ENCODE results near the gene IPO8.

Gene IPO8

DNA sequence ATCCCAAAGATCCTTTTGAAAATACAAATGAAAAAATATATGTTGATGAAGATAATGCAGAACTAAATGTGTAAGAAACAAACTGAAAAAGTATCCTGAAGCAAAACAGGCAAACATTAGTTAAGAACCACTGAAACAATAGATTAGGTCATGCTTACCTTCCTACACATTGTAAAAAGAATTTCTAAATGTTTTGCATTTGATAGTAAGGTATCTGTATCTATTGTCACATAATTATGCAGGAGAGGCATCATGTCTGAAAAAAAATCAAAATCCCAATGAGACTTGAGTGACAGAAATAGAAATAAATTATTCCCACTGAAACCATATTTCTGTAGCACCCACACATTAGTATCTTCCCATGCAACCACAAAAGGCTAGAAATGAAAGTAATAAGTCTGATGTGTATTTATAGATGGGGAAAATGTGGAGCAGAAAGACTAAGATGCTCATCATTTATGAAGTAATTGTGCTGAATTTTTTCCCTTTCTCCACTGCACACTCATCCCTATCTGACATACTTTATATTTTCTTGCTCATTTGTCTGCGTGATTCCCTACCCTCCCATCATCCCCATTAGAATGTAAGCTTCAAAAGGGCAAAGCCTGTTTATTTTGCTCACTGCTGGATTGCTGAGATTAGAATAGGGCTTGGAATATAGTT is 43.5 kb downstream of the IPO8 start:
- TF ChIP-seq EGR1 (IDR thresholded peaks at IDR 0.05) (no peak), YY1 (IDR thresholded peaks at IDR 0.05; ENCODE audit: low read depth) (no peak), CEBPB (IDR thresholded peaks at IDR 0.05) (no peak), TEAD4 (IDR thresholded peaks at IDR 0.05) (no peak), FOXM1 (IDR thresholded peaks at IDR 0.05; ENCODE audit: borderline replicate concordance, low read depth) (no peak), ZBTB7A (IDR thresholded peaks at IDR 0.05; ENCODE audit: low read depth) (no peak), CREB1 (IDR thresholded peaks at IDR 0.05; ENCODE audit: low read depth) (no peak), RAD21 (IDR thresholded peaks at IDR 0.05; ENCODE audit: low read depth) (no peak)
- TF ChIP-seq, protein P1, sequence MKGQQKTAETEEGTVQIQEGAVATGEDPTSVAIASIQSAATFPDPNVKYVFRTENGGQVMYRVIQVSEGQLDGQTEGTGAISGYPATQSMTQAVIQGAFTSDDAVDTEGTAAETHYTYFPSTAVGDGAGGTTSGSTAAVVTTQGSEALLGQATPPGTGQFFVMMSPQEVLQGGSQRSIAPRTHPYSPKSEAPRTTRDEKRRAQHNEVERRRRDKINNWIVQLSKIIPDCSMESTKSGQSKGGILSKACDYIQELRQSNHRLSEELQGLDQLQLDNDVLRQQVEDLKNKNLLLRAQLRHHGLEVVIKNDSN (IDR thresholded peaks at IDR 0.05): no peak

DNA sequence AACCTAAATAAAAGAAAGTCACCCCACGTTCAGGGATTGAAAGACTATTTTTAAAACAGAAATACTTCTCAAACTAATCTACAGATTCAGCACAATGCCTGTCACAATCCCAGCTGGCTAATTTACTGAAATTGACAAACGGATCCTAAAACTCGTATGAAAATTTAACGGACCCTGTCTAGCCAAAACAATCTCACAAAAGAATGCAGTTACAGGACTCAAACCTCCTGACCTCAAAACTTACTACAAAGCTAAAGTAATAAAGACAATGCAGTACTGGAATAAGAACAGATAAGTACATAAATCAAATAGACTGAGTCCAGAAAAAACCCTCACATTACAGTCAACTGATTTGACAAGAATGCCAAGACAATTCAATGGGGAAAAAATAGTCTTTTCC is 48.8 kb downstream of the IPO8 start:
- TF ChIP-seq ZBTB7A (IDR thresholded peaks at IDR 0.05; ENCODE audit: low read depth): no peak
- TF ChIP-seq NFIC (IDR thresholded peaks at IDR 0.05): no peak
- no peak for TF ChIP-seq EP300 (IDR thresholded peaks at IDR 0.05; ENCODE audit: borderline replicate concordance)
- TF ChIP-seq TEAD4 (IDR thresholded peaks at IDR 0.05): no peak
- TF ChIP-seq, protein P2, sequence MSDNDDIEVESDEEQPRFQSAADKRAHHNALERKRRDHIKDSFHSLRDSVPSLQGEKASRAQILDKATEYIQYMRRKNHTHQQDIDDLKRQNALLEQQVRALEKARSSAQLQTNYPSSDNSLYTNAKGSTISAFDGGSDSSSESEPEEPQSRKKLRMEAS (IDR thresholded peaks at IDR 0.05): no peak
- TF ChIP-seq RAD21 (IDR thresholded peaks at IDR 0.05; ENCODE audit: low read depth): no peak
- TF ChIP-seq YY1 (IDR thresholded peaks at IDR 0.05; ENCODE audit: low read depth): no peak

DNA sequence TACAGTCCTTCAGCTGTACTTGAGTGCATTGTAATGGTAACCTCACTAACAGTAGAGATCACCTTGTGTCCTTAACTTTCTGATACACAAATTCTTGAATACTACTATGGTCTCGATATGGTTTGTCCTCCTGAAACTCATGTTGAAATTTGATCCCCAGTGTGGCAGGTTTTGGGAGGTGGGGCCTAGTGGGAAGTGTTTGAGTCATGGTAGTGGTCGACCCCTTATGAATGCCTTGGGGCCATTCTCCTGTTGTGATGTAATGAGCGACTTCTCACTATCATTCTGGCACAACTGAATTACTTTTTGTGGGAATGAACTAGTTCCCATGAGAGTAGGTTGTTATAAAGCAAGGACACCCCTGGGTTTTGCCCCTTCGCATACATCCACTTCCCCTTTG is 52.3 kb downstream of the IPO8 start:
- no peak for TF ChIP-seq TCF12 (IDR thresholded peaks at IDR 0.05; ENCODE audit: low read depth)
- TF ChIP-seq, protein P2 (IDR thresholded peaks at IDR 0.05): no peak
- no peak for TF ChIP-seq EP300 (IDR thresholded peaks at IDR 0.05; ENCODE audit: borderline replicate concordance)
- TF ChIP-seq ZBTB7A (IDR thresholded peaks at IDR 0.05; ENCODE audit: low read depth): no peak
- no peak for TF ChIP-seq TEAD4 (IDR thresholded peaks at IDR 0.05)
- no peak for TF ChIP-seq RAD21 (IDR thresholded peaks at IDR 0.05; ENCODE audit: low read depth)
- TF ChIP-seq YY1 (IDR thresholded peaks at IDR 0.05; ENCODE audit: low read depth): no peak
- no peak for TF ChIP-seq CEBPB (IDR thresholded peaks at IDR 0.05)
- no peak for TF ChIP-seq FOXM1 (IDR thresholded peaks at IDR 0.05; ENCODE audit: borderline replicate concordance, low read depth)
- no peak for TF ChIP-seq EGR1 (IDR thresholded peaks at IDR 0.05)
- TF ChIP-seq, protein P3, sequence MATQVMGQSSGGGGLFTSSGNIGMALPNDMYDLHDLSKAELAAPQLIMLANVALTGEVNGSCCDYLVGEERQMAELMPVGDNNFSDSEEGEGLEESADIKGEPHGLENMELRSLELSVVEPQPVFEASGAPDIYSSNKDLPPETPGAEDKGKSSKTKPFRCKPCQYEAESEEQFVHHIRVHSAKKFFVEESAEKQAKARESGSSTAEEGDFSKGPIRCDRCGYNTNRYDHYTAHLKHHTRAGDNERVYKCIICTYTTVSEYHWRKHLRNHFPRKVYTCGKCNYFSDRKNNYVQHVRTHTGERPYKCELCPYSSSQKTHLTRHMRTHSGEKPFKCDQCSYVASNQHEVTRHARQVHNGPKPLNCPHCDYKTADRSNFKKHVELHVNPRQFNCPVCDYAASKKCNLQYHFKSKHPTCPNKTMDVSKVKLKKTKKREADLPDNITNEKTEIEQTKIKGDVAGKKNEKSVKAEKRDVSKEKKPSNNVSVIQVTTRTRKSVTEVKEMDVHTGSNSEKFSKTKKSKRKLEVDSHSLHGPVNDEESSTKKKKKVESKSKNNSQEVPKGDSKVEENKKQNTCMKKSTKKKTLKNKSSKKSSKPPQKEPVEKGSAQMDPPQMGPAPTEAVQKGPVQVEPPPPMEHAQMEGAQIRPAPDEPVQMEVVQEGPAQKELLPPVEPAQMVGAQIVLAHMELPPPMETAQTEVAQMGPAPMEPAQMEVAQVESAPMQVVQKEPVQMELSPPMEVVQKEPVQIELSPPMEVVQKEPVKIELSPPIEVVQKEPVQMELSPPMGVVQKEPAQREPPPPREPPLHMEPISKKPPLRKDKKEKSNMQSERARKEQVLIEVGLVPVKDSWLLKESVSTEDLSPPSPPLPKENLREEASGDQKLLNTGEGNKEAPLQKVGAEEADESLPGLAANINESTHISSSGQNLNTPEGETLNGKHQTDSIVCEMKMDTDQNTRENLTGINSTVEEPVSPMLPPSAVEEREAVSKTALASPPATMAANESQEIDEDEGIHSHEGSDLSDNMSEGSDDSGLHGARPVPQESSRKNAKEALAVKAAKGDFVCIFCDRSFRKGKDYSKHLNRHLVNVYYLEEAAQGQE (IDR thresholded peaks at IDR 0.05; ENCODE audit: low read depth): no peak
- TF ChIP-seq, protein P1 (IDR thresholded peaks at IDR 0.05): no peak
- TF ChIP-seq TAF1 (IDR thresholded peaks at IDR 0.05; ENCODE audit: low read depth): no peak
- no peak for TF ChIP-seq NFIC (IDR thresholded peaks at IDR 0.05)
- TF ChIP-seq CREB1 (IDR thresholded peaks at IDR 0.05; ENCODE audit: low read depth): no peak

DNA sequence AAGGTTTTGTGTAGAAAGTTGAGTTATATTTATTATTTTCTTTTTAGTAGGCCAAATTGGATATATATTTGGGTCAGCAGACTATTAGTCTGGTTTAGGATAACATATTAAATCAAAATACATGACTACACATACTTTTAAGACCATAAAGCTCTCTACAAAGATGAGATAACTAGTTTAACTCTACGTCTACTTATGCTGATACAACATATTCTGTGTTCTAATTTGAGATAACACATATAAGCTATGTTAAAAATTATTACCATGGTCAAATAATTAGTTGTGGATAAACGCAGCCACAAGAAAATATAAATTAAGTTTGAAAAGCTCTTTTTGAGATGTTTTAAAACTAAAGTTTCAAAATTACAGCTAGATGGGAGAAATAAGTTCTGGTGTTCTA is 55.3 kb downstream of the IPO8 start:
- TF ChIP-seq FOXM1 (IDR thresholded peaks at IDR 0.05; ENCODE audit: borderline replicate concordance, low read depth) (no peak), TEAD4 (IDR thresholded peaks at IDR 0.05) (no peak), EP300 (IDR thresholded peaks at IDR 0.05; ENCODE audit: borderline replicate concordance) (no peak), EGR1 (IDR thresholded peaks at IDR 0.05) (no peak), TAF1 (IDR thresholded peaks at IDR 0.05; ENCODE audit: low read depth) (no peak), RAD21 (IDR thresholded peaks at IDR 0.05; ENCODE audit: low read depth) (no peak), NFIC (IDR thresholded peaks at IDR 0.05) (no peak), YY1 (IDR thresholded peaks at IDR 0.05; ENCODE audit: low read depth) (no peak), CREB1 (IDR thresholded peaks at IDR 0.05; ENCODE audit: low read depth) (no peak), CEBPB (IDR thresholded peaks at IDR 0.05) (no peak), ZBTB7A (IDR thresholded peaks at IDR 0.05; ENCODE audit: low read depth) (no peak), TCF12 (IDR thresholded peaks at IDR 0.05; ENCODE audit: low read depth) (no peak)
- TF ChIP-seq, protein P1 (IDR thresholded peaks at IDR 0.05): no peak
- TF ChIP-seq, protein P2 (IDR thresholded peaks at IDR 0.05): no peak
- TF ChIP-seq, protein P3 (IDR thresholded peaks at IDR 0.05; ENCODE audit: low read depth): no peak

DNA sequence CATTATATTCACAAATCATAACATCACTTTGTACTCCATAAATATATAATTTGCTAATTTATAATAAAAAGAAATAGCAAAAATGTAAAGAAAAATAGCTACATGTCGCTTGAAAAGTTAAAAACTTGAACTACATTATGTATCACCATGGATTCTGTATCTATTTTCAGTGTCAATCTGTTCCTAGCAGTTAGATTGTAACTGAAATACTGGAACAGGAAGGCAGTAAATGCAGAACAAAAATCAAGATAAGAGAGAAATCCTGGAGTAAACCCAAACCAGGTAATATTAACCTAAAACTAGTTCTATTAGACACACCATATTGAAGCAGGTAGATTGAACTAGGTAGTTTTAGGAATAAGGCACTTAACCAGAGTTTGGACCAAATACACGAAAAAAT is 60.3 kb downstream of the IPO8 start:
- no peak for TF ChIP-seq TEAD4 (IDR thresholded peaks at IDR 0.05)
- TF ChIP-seq, protein P1 (IDR thresholded peaks at IDR 0.05): no peak
- no peak for TF ChIP-seq CREB1 (IDR thresholded peaks at IDR 0.05; ENCODE audit: low read depth)
- TF ChIP-seq, protein P2 (IDR thresholded peaks at IDR 0.05): no peak
- no peak for TF ChIP-seq CEBPB (IDR thresholded peaks at IDR 0.05)
- no peak for TF ChIP-seq YY1 (IDR thresholded peaks at IDR 0.05; ENCODE audit: low read depth)
- no peak for TF ChIP-seq RAD21 (IDR thresholded peaks at IDR 0.05; ENCODE audit: low read depth)
- TF ChIP-seq EGR1 (IDR thresholded peaks at IDR 0.05): no peak
- TF ChIP-seq FOXM1 (IDR thresholded peaks at IDR 0.05; ENCODE audit: borderline replicate concordance, low read depth): no peak
- TF ChIP-seq EP300 (IDR thresholded peaks at IDR 0.05; ENCODE audit: borderline replicate concordance): no peak
- no peak for TF ChIP-seq NFIC (IDR thresholded peaks at IDR 0.05)
- no peak for TF ChIP-seq ZBTB7A (IDR thresholded peaks at IDR 0.05; ENCODE audit: low read depth)
- TF ChIP-seq, protein P3 (IDR thresholded peaks at IDR 0.05; ENCODE audit: low read depth): no peak
- no peak for TF ChIP-seq TCF12 (IDR thresholded peaks at IDR 0.05; ENCODE audit: low read depth)
- no peak for TF ChIP-seq TAF1 (IDR thresholded peaks at IDR 0.05; ENCODE audit: low read depth)
